H1 (cell line): ENCODE data around the gene FRMD3. TPM values are rescaled to one million over a fixed set of nuclear protein-coding genes. Genes with fewer than 3 reads are reported as not detected.

Source experiments
- CTCF ChIA-PET: fragments of 300-600 bp; sonication (Branson Sonifier 250); formaldehyde crosslinking; loops from one replicate; lab custom pipeline; 2021; ENCODE audit not compliant: partially characterized antibody; lab: Charles Lee
- POLR2A ChIA-PET: fragments of 300-600 bp; sonication (Branson Sonifier 250); formaldehyde crosslinking; loops from one replicate; lab custom pipeline; 2021; ENCODE audit warnings: inconsistent platforms; ENCODE audit not compliant: partially characterized antibody; lab: Charles Lee
- DNase-seq, 2 experiments: peaks; one replicate each; pipeline versions ENCODE4 v3.0.0 to v3.0.0-alpha.2; 2010 to 2022; ENCODE audit warnings: low spot score in 2 of 2, low read depth in 1 of 2, mixed read lengths in 1 of 2
- FAIRE-seq: peaks from 2 replicates; lab custom pipeline; 2011; peaks lifted over from hg19 to GRCh38; lab: Jason Lieb, UNC
- H2AFZ ChIP-seq: 2 replicates; pipeline ENCODE4 v1.8.1; 2012; ENCODE audit warnings: low read length, inconsistent platforms
- H2AK5ac ChIP-seq: 2 replicates; pipeline ENCODE4 v1.6.1; 2013; ENCODE audit warnings: low read depth, low read length
- H2BK120ac ChIP-seq: replicated peaks from 2 replicates; pipeline ENCODE3; 2013; ENCODE audit warnings: low read depth, low read length, inconsistent platforms
- H2BK12ac ChIP-seq: 2 replicates; pipeline ENCODE4 v1.6.1; 2013; ENCODE audit warnings: low read depth, low read length
- H2BK15ac ChIP-seq: 2 replicates; pipeline ENCODE4 v1.6.1; 2013; ENCODE audit warnings: low read length
- H2BK20ac ChIP-seq: 2 replicates; pipeline ENCODE4 v1.6.1; 2013; ENCODE audit warnings: low read length
- H2BK5ac ChIP-seq: 2 replicates; pipeline ENCODE4 v1.6.1; 2013; ENCODE audit warnings: low read depth, low read length
- H3K14ac ChIP-seq: 2 replicates; pipeline ENCODE4 v1.6.1; 2013; ENCODE audit warnings: inconsistent platforms; ENCODE audit not compliant: insufficient read length
- H3K18ac ChIP-seq: 2 replicates; pipeline ENCODE4 v1.6.1; 2013; ENCODE audit warnings: low read length; ENCODE audit errors: extremely low read depth
- H3K23ac ChIP-seq: 2 replicates; pipeline ENCODE4 v1.6.1; 2013; ENCODE audit warnings: inconsistent platforms; ENCODE audit not compliant: insufficient read length
- H3K23me2 ChIP-seq: 2 replicates; pipeline ENCODE4 v1.6.1; 2013; ENCODE audit warnings: low read depth, low read length
- H3K27ac ChIP-seq: 2 replicates; pipeline ENCODE4 v1.6.1; 2011; ENCODE audit warnings: low read depth, low read length, inconsistent platforms
- H3K27me3 ChIP-seq, 4 experiments: replicated peaks in 1 of 4; 1 replicate in 1 of 4; 2 replicates in 3 of 4; pipeline versions ENCODE4 v1.6.1 to v1.8.1; 2011 to 2013; ENCODE audit warnings: low read length in 3 of 4, mild to moderate bottlenecking in 3 of 4, inconsistent platforms in 2 of 4, mixed read lengths in 2 of 4, moderate library complexity in 1 of 4; ENCODE audit not compliant: control insufficient read depth in 3 of 4, insufficient read depth in 3 of 4; ENCODE audit errors: extremely low read depth in 1 of 4
- H3K36me3 ChIP-seq, 4 experiments: 2 replicates each; pipeline versions ENCODE4 v1.6.1 to v1.8.1; 2011 to 2013; ENCODE audit warnings: mild to moderate bottlenecking in 4 of 4, low read length in 3 of 4, moderate library complexity in 2 of 4, control low read depth in 1 of 4, inconsistent platforms in 1 of 4; ENCODE audit not compliant: insufficient read depth in 4 of 4, control insufficient read depth in 2 of 4
- H3K4ac ChIP-seq: replicated peaks from 2 replicates; pipeline ENCODE3; 2013; ENCODE audit warnings: low read length, low read depth, mixed read lengths, inconsistent platforms; ENCODE audit not compliant: insufficient read length
- H3K4me1 ChIP-seq, 4 experiments: replicated peaks in 1 of 4; 1 replicate in 1 of 4; 2 replicates in 3 of 4; pipeline versions ENCODE4 v1.6.1 to v1.8.1; 2011 to 2013; ENCODE audit warnings: low read length in 3 of 4, inconsistent platforms in 2 of 4, mixed read lengths in 1 of 4; ENCODE audit not compliant: insufficient read depth in 4 of 4, control insufficient read depth in 3 of 4
- H3K4me2 ChIP-seq, 2 experiments: 2 replicates each; pipeline versions ENCODE4 v1.6.1 to v1.8.1; 2011 to 2013; ENCODE audit warnings: low read depth in 2 of 2, low read length in 2 of 2, control low read depth in 1 of 2, inconsistent platforms in 1 of 2, mild to moderate bottlenecking in 1 of 2; ENCODE audit not compliant: insufficient read depth in 1 of 2
- H3K4me3 ChIP-seq, 4 experiments: fragments of 200-600, 300-600 bp in 1 of 4; sonication (generic), shearing (Covaris generic), sonication (Bioruptor Twin) in 1 of 4; 2 replicates each; pipeline versions ENCODE4 v1.5.1 to v1.8.1; 2011 to 2016; ENCODE audit warnings: low read length in 4 of 4, low read depth in 3 of 4, control low read depth in 2 of 4, inconsistent platforms in 2 of 4, mild to moderate bottlenecking in 2 of 4, mixed read lengths in 1 of 4, moderate library complexity in 1 of 4; ENCODE audit not compliant: insufficient read depth in 2 of 4; ENCODE audit errors: extremely low read depth in 1 of 4
- H3K56ac ChIP-seq: replicated peaks from 2 replicates; pipeline ENCODE3; 2013; ENCODE audit warnings: low read depth, mild to moderate bottlenecking, mixed read lengths, low read length, inconsistent platforms; ENCODE audit not compliant: insufficient read length
- H3K79me1 ChIP-seq: 2 replicates; pipeline ENCODE4 v1.6.1; 2013; ENCODE audit warnings: low read depth, low read length, control low read depth
- H3K79me2 ChIP-seq, 2 experiments: 2 replicates each; pipeline versions ENCODE4 v1.6.1 to v1.8.1; 2012 to 2013; ENCODE audit warnings: low read length in 2 of 2, mild to moderate bottlenecking in 2 of 2, inconsistent platforms in 1 of 2; ENCODE audit not compliant: insufficient read depth in 2 of 2, control insufficient read depth in 1 of 2
- H3K9ac ChIP-seq, 4 experiments: replicated peaks in 1 of 4; 1 replicate in 1 of 4; 2 replicates in 3 of 4; pipeline versions ENCODE4 v1.6.1 to v1.8.1; 2011 to 2013; ENCODE audit warnings: low read depth in 3 of 4, low read length in 3 of 4, control low read depth in 2 of 4, mild to moderate bottlenecking in 2 of 4, moderate library complexity in 2 of 4, inconsistent platforms in 1 of 4; ENCODE audit errors: extremely low read depth in 1 of 4
- H3K9me3 ChIP-seq, 2 experiments: 2 replicates each; pipeline versions ENCODE4 v1.6.1 to v1.8.1; 2012 to 2013; ENCODE audit warnings: mild to moderate bottlenecking in 2 of 2, moderate library complexity in 2 of 2, control low read depth in 1 of 2, inconsistent platforms in 1 of 2, low read depth in 1 of 2, low read length in 1 of 2, mixed read lengths in 1 of 2; ENCODE audit not compliant: insufficient read depth in 2 of 2
- H4K20me1 ChIP-seq, 2 experiments: replicated peaks in 1 of 2; 2 replicates each; pipeline versions ENCODE3 to v1.8.1; 2011 to 2013; ENCODE audit warnings: inconsistent platforms in 2 of 2, low read length in 2 of 2, mild to moderate bottlenecking in 1 of 2; ENCODE audit not compliant: insufficient read depth in 2 of 2, control insufficient read depth in 1 of 2
- H4K5ac ChIP-seq: 2 replicates; pipeline ENCODE4 v1.6.1; 2013; ENCODE audit warnings: low read length, low read depth, mixed read lengths, inconsistent platforms; ENCODE audit not compliant: insufficient read length
- H4K8ac ChIP-seq: 2 replicates; pipeline ENCODE4 v1.8.0; 2013; ENCODE audit warnings: mild to moderate bottlenecking, moderate library complexity, low read length, inconsistent platforms; ENCODE audit not compliant: insufficient read depth; ENCODE audit errors: extremely low read depth
- H4K91ac ChIP-seq: replicated peaks from 2 replicates; pipeline ENCODE3; 2013; ENCODE audit warnings: low read length, mixed read lengths, inconsistent platforms; ENCODE audit not compliant: insufficient read length
- ASH2L ChIP-seq: fragments of 200-600, 300-600 bp; sonication (generic); IDR thresholded peaks from one replicate; pipeline ENCODE4 v1.7.1; 2017; ENCODE audit warnings: low read length
- SRF ChIP-seq: IDR thresholded peaks from 2 replicates; pipeline ENCODE4 v1.6.1; 2011; ENCODE audit warnings: mild to moderate bottlenecking, low read depth, low read length, moderate library complexity
- WGBS, 2 experiments: shearing (Covaris generic) in 1 of 2; methylation state at CpG; one replicate each; pipeline versions ENCODE4 v1.1.6 to v1.1.7; 2013 to 2015; ENCODE audit warnings: low lambda C conversion rate in 2 of 2, mixed read lengths in 2 of 2, inconsistent platforms in 1 of 2, low coverage in 1 of 2, missing lambda C conversion rate in 1 of 2; ENCODE audit not compliant: insufficient replicate concordance in 2 of 2, insufficient coverage in 1 of 2, insufficient read length in 1 of 2; ENCODE audit errors: extremely low coverage in 1 of 2, missing lambda C conversion rate in 1 of 2; 5-methylcytosine and 5-hydroxymethylcytosine counted together
- polyA plus RNA-seq, 7 experiments: library from polyadenylated mRNA; depleted of rRNA in 3 of 7; stranded (reverse) in 5 of 7; unstranded in 2 of 7; fragments of >200 nt in 5 of 7; fragments of 200-250 nt in 2 of 7; gene quantifications; 1 replicate in 5 of 7; 2 replicates in 1 of 7; 4 replicates in 1 of 7; pipeline versions ENCODE4 v1.2.1 to v1.2.3, GENCODE V29; 2011 to 2013; ENCODE audit warnings: missing spikeins in 2 of 7, mixed read lengths in 2 of 7
- total RNA-seq: library from RNA; stranded (reverse); fragmentation: NEBNext Ultra II Directional; extraction: Animal tissue kit (Norgen Biotek cat#: 25700); gene quantifications from 2 replicates; pipeline ENCODE4 v1.2.1, GENCODE V29; 2021

The FRMD3 gene
- total and polyA plus RNA-seq, 2 of the 8 experiments (the other 6 are each of a cell fraction or from before 2014, with no cell fraction given), result 0.15 to 1.4 TPM

- Histone ChIP-seq H3K79me2 (no peaks in the 10 kb centered on the region), H2BK120ac (no peak overlapping the region), H3K9ac (no peak overlapping the region), H2AK5ac (no peak overlapping the region), H3K14ac (no peak overlapping the region), H4K8ac (no peak overlapping the region), H4K5ac (no peak overlapping the region), H3K79me1 (no peaks in the 10 kb centered on the region), H4K91ac (no peak overlapping the region), H3K23me2 (no peaks in the 10 kb centered on the region), H3K36me3 (no peaks in the 10 kb centered on the region), H3K9me3 (no peaks in the 10 kb centered on the region), H3K18ac (no peak overlapping the region), H2BK12ac (no peak overlapping the region), H2BK20ac (no peak overlapping the region), H3K27me3 (no peaks in the 10 kb centered on the region), H2BK15ac (no peak overlapping the region), H3K4me3 (no peak overlapping the region), H2BK5ac (no peak overlapping the region), H3K4ac (no peak overlapping the region), H3K23ac (no peak overlapping the region), H3K27ac (no peak overlapping the region), H3K56ac (no peak overlapping the region), H4K20me1 (no peaks in the 10 kb centered on the region), H3K4me1 (no peaks in the 10 kb centered on the region; a peak in 1 of 7 replicates), H3K4me2 (no peak overlapping the region), H2AFZ (no peak overlapping the region)
- ChIA-PET CTCF (interaction anchor here (0.7 to 1.9 kb wide), 4 partner anchors 14 to 174 kb away, joined by 3 to 6 read pairs (median 4); no protein-coding TSS in a partner anchor), POLR2A (no interaction called here)
- WGBS, 2 experiments, result 83% methylated on average over 4 of the region's 4 CpGs; no CpG with 5 or more reads in 1 of the 2 experiments
- no peak for TF ChIP-seq ASH2L
- no peak for TF ChIP-seq SRF
- FAIRE-seq (no peak), DNase-seq (no peak)
Measured at GRCh38 chr9:83508067-83508466, 30.1 kb downstream of the FRMD3 start.
